ENCODE results near the gene GRIN2A. TPM values are rescaled to one million over a fixed set of nuclear protein-coding genes. Genes with fewer than 3 reads are reported as not detected.

Gene GRIN2A
- total and polyA plus RNA-seq, 2 of the 8 experiments (the other 6 are each of a cell fraction or from before 2014, with no cell fraction given): 0.18 to 1.8 TPM

GRCh38 chr16:9955677-9956076, 226.6 kb downstream of the GRIN2A start:
- CTCF ChIA-PET (ENCODE audit: partially characterized antibody): interaction anchor here (1.5 to 3.2 kb wide), 3 partner anchors 8 to 58 kb away, joined by 3 to 16 read pairs (median 6); no protein-coding TSS in a partner anchor
- Histone ChIP-seq H2AK5ac (ENCODE audit: low read depth, low read length) (no peak overlapping the region), H2AFZ (ENCODE audit: low read length) (no peak overlapping the region), H3K4ac (replicated peaks; ENCODE audit: insufficient read length, low read depth, low read length) (no peak overlapping the region), H3K79me2 (ENCODE audit: control insufficient read depth in 1 of 2, insufficient read depth in 2 of 2, low read length in 2 of 2) (no peaks in the 10 kb centered on the region), H4K91ac (replicated peaks; ENCODE audit: insufficient read length, low read length) (no peak overlapping the region), H2BK120ac (replicated peaks; ENCODE audit: low read depth, low read length) (no peak overlapping the region), H3K36me3 (ENCODE audit: control insufficient read depth in 2 of 4, insufficient read depth in 4 of 4, low read length in 3 of 4) (no peaks in the 10 kb centered on the region), H3K14ac (ENCODE audit: insufficient read length) (no peak overlapping the region), H2BK20ac (ENCODE audit: low read length) (no peak overlapping the region), H2BK12ac (ENCODE audit: low read depth, low read length) (no peak overlapping the region), H3K23ac (ENCODE audit: insufficient read length) (no peak overlapping the region), H3K56ac (replicated peaks; ENCODE audit: insufficient read length, low read depth, low read length) (no peak overlapping the region), H3K18ac (ENCODE audit: extremely low read depth, low read length) (no peak overlapping the region), H3K79me1 (ENCODE audit: low read depth, low read length) (no peaks in the 10 kb centered on the region), H3K4me2 (ENCODE audit: insufficient read depth in 1 of 2, low read depth in 2 of 2, low read length in 2 of 2) (no peak overlapping the region), H3K4me3 (ENCODE audit: extremely low read depth in 1 of 4, insufficient read depth in 2 of 4, low read depth in 3 of 4, low read length in 4 of 4) (no peak overlapping the region), H3K27ac (ENCODE audit: low read depth, low read length) (no peak overlapping the region), H2BK5ac (ENCODE audit: low read depth, low read length) (no peak overlapping the region), H3K9ac (replicated peaks in 1 of 4; ENCODE audit: extremely low read depth in 1 of 4, low read depth in 3 of 4, low read length in 3 of 4) (no peak overlapping the region), H4K20me1 (replicated peaks in 1 of 2; ENCODE audit: control insufficient read depth in 1 of 2, insufficient read depth in 2 of 2, low read length in 2 of 2) (no peaks in the 10 kb centered on the region), H4K5ac (ENCODE audit: insufficient read length, low read depth, low read length) (no peak overlapping the region), H2BK15ac (ENCODE audit: low read length) (no peak overlapping the region), H4K8ac (ENCODE audit: extremely low read depth, insufficient read depth, low read length) (no peak overlapping the region), H3K4me1 (replicated peaks in 1 of 4; ENCODE audit: control insufficient read depth in 3 of 4, insufficient read depth in 4 of 4, low read length in 3 of 4) (peaks cover 0 to 4% (median 0%) of the 10 kb centered on the region in 4 experiments; a peak in 3 of 7 replicates), H3K27me3 (replicated peaks in 1 of 4; ENCODE audit: control insufficient read depth in 3 of 4, extremely low read depth in 1 of 4, insufficient read depth in 3 of 4, low read length in 3 of 4) (no peaks in the 10 kb centered on the region), H3K9me3 (ENCODE audit: insufficient read depth in 2 of 2, low read depth in 1 of 2, low read length in 1 of 2) (no peaks in the 10 kb centered on the region), H3K23me2 (ENCODE audit: low read depth, low read length) (no peaks in the 10 kb centered on the region)
- FAIRE-seq: no peak
- POLR2A ChIA-PET (ENCODE audit: partially characterized antibody): no interaction called here
- WGBS, 2 experiments (ENCODE audit: extremely low coverage in 1 of 2, insufficient coverage in 1 of 2, insufficient read length in 1 of 2, insufficient replicate concordance in 2 of 2, low coverage in 1 of 2, low lambda C conversion rate in 2 of 2, missing lambda C conversion rate in 1 of 2): 86% methylated on average over 6 of the region's 6 CpGs; no CpG with 5 or more reads in 1 of the 2 experiments
- no peak for DNase-seq (ENCODE audit: low read depth in 1 of 2, low spot score in 2 of 2)
- TF ChIP-seq MAFK (IDR thresholded peaks at IDR 0.05; ENCODE audit: low read depth, low read length) (no peak), CREB1 (IDR thresholded peaks at IDR 0.05) (no peak), POLR2A (IDR thresholded peaks at IDR 0.05; ENCODE audit: control extremely low read depth in 1 of 2, low read depth in 2 of 2, low read length in 2 of 2) (no peak), CEBPB (IDR thresholded peaks at IDR 0.05; ENCODE audit: low read depth, low read length) (no peak), CHD2 (IDR thresholded peaks at IDR 0.05; ENCODE audit: low read length) (no peak), FOSL1 (IDR thresholded peaks at IDR 0.05; ENCODE audit: insufficient read depth, low read depth, low read length) (no peak), SUZ12 (IDR thresholded peaks at IDR 0.05; ENCODE audit: low read length) (no peak), HDAC2 (IDR thresholded peaks at IDR 0.05; ENCODE audit: borderline replicate concordance in 1 of 2, low read depth in 2 of 2, low read length in 2 of 2) (no peak), POU5F1 (IDR thresholded peaks at IDR 0.05; ENCODE audit: low read depth, low read length) (no peak), RNF2 (IDR thresholded peaks at IDR 0.05; ENCODE audit: borderline replicate concordance, low read depth, low read length, missing control alignments, poor library complexity, severe bottlenecking) (no peak), CTBP2 (IDR thresholded peaks at IDR 0.05; ENCODE audit: borderline replicate concordance, insufficient read depth, insufficient read length, low read length) (no peak), SP4 (IDR thresholded peaks at IDR 0.05; ENCODE audit: low read length) (no peak)
